ENCODE measurements around the gene ADAMTS2. TPM values are rescaled to one million over a fixed set of nuclear protein-coding genes. Genes with fewer than 3 reads are reported as not detected.

Gene ADAMTS2
- total RNA-seq, 1 donor from 2014 or later: 0.78 TPM

- no peak for DNase-seq
Measured at GRCh38 chr5:179278546-179278945, 66.7 kb downstream of the ADAMTS2 start.

- no peak for DNase-seq
Measured at GRCh38 chr5:179278119-179278518, 67.1 kb downstream of the ADAMTS2 start.

GRCh38 chr5:179276838-179277395, 68.3 kb downstream of the ADAMTS2 start:
- no peak for DNase-seq

GRCh38 chr5:179275941-179276837, 69.1 kb downstream of the ADAMTS2 start:
- no peak for DNase-seq

- no peak for DNase-seq
Measured at GRCh38 chr5:179275381-179275878, 69.8 kb downstream of the ADAMTS2 start.

- no peak for DNase-seq
Measured at GRCh38 chr5:179274321-179275315, 70.6 kb downstream of the ADAMTS2 start.

GRCh38 chr5:179273441-179274145, 71.7 kb downstream of the ADAMTS2 start:
- DNase-seq: no peak

GRCh38 chr5:179273073-179273435, 72.2 kb downstream of the ADAMTS2 start:
- no peak for DNase-seq

- no peak for DNase-seq
Measured at GRCh38 chr5:179272326-179273072, 72.8 kb downstream of the ADAMTS2 start.

GRCh38 chr5:179271821-179272325, 73.4 kb downstream of the ADAMTS2 start:
- DNase-seq: no peak

- DNase-seq: no peak
Measured at GRCh38 chr5:179271428-179271734, 73.9 kb downstream of the ADAMTS2 start.

GRCh38 chr5:179270581-179271427, 74.5 kb downstream of the ADAMTS2 start:
- DNase-seq: no peak

GRCh38 chr5:179269781-179270543, 75.3 kb downstream of the ADAMTS2 start:
- no peak for DNase-seq

GRCh38 chr5:179268966-179269693, 76.1 kb downstream of the ADAMTS2 start:
- DNase-seq: no peak

GRCh38 chr5:179268399-179268952, 76.8 kb downstream of the ADAMTS2 start:
- no peak for DNase-seq

- no peak for DNase-seq
Measured at GRCh38 chr5:179267671-179268083, 77.6 kb downstream of the ADAMTS2 start.

GRCh38 chr5:179267071-179267670, 78.1 kb downstream of the ADAMTS2 start:
- no peak for DNase-seq

Measured in occipital lobe (tissue), 2 donors.